NB4 (cell line): Measurements from ENCODE around the gene RPUSD3.

Experiments
- DNase-seq: peaks from one replicate; pipeline ENCODE4 v3.0.0; 2010; ENCODE audit warnings: low read depth
- H3K4me3 ChIP-seq: one replicate; pipeline ENCODE4 v1.5.1; 2011; ENCODE audit warnings: mild to moderate bottlenecking, low read depth, low read length, moderate library complexity
- MYC ChIP-seq: IDR thresholded peaks from 2 replicates; pipeline ENCODE4 v1.6.1; 2011; ENCODE audit warnings: low read depth, low read length
- POLR2A ChIP-seq: IDR thresholded peaks from 2 replicates; pipeline ENCODE4 v1.6.1; 2011; ENCODE audit warnings: mild to moderate bottlenecking; ENCODE audit not compliant: insufficient read length; ENCODE audit errors: extremely low read depth
- TF ChIP-seq, protein P1 (sequence below): IDR thresholded peaks from one replicate; pipeline ENCODE4 v1.5.1; 2012; ENCODE audit warnings: low read depth, low read length
- TF ChIP-seq, protein P2 (sequence below): IDR thresholded peaks from 2 replicates; pipeline ENCODE4 v1.6.1; 2011; ENCODE audit warnings: low read depth, low read length

The RPUSD3 gene

DNA sequence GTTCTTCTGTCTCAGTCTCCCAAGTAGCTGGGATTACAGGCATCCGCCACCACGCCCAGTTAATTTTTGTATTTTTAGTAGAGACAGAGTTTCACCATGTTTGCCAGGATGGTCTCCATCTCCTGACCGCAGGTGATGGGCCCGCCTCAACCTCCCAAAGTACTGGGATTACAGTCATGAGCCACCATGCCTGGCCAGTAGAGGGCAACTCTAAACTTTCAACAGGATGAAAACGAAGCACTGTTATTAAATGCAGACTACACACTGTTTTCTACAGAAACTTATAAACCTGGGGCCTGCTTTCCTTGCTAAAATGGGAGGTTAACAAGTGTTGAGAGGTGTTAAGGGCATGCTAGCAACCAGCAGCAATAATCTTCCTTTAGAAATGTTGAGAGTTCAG is 43.3 kb downstream of the RPUSD3 start:
- no peak overlapping the region for H3K4me3 ChIP-seq
- DNase-seq, result no peak
- TF ChIP-seq POLR2A, result no peak
- TF ChIP-seq, protein P1, sequence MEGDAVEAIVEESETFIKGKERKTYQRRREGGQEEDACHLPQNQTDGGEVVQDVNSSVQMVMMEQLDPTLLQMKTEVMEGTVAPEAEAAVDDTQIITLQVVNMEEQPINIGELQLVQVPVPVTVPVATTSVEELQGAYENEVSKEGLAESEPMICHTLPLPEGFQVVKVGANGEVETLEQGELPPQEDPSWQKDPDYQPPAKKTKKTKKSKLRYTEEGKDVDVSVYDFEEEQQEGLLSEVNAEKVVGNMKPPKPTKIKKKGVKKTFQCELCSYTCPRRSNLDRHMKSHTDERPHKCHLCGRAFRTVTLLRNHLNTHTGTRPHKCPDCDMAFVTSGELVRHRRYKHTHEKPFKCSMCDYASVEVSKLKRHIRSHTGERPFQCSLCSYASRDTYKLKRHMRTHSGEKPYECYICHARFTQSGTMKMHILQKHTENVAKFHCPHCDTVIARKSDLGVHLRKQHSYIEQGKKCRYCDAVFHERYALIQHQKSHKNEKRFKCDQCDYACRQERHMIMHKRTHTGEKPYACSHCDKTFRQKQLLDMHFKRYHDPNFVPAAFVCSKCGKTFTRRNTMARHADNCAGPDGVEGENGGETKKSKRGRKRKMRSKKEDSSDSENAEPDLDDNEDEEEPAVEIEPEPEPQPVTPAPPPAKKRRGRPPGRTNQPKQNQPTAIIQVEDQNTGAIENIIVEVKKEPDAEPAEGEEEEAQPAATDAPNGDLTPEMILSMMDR, result peak; percentile 16

DNA sequence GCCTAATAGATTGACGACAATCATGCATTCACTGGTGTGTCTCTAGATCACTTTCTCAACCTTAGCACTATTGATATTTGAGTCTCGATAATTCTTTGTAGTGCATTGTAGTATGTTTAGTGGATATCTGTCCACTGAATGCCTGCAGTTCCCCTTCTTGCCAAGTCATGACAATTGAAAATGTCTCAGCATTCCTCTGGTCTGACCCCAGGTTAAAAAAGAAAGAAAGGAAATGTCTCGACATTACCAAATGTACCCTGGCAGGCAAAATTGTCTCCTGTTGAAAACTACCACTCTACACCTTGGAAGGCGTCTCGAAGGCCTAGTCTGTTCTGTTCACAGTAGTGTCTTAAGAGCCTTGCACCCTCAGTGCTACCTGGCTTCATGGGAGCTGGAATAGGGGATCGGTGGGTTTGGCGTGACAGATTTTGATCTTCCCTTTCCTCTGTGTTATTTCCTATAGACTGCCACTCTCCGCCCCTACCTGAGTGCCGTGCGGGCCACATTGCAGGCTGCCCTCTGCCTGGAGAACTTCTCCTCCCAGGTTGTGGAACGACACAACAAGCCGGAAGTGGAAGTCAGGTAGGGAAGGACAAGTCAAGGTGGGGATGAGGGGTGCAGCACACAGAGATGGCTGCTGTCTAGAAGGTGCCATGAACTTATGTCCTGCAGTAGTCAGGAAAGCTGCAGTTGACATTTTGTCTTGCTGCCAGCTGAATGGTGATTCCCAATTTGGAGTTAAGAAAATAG is 46.4 kb downstream of the RPUSD3 start:
- no peak overlapping the region for H3K4me3 ChIP-seq
- TF ChIP-seq, protein P2, sequence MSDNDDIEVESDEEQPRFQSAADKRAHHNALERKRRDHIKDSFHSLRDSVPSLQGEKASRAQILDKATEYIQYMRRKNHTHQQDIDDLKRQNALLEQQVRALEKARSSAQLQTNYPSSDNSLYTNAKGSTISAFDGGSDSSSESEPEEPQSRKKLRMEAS, result no peak
- TF ChIP-seq, protein P1, result no peak
- no peak for TF ChIP-seq POLR2A
- TF ChIP-seq MYC, result no peak
- DNase-seq, result no peak

DNA sequence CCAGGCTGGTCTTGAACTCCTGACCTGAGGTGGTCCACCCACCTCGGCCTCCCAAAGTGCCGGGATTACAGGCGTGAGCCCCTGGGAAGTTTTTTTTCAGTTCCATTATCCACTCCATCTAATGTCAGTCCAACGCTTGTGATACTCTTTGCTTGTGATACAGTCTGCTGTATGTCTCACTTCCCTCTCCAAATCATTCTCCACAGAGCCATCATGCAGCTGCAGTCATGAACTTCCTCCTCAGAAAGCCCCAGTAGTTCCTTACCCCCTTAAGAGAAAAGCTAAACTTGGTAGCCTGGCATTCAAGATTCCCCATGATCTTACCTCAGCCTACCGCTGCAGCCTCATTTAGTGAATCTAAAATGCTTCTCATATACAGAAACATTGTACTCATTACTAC is 48.6 kb downstream of the RPUSD3 start:
- TF ChIP-seq MYC, result no peak
- TF ChIP-seq, protein P1, result no peak
- TF ChIP-seq POLR2A, result no peak
- TF ChIP-seq, protein P2, result no peak
- DNase-seq, result peak; percentile 38
- H3K4me3 ChIP-seq, result no peak overlapping the region

DNA sequence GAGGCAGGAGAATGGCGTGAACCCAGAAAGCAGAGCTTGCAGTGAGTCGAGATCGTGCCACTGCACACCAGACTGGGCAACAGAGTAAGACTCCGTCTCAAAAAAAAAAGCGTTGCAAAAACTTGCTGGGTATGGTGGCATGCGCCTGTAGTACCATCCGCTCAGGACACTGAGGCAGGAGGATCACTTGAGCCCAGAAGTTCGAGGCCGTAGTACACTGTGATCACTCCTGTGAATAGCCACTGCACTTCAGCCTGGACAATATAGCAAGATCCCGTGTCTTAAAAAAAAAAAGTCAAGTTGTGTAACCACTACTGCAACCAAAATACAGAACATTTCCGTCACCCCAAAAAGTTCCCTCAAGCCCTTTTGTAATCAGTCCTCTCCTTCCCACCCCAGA is 49.4 kb downstream of the RPUSD3 start:
- no peak overlapping the region for H3K4me3 ChIP-seq
- no peak for TF ChIP-seq POLR2A
- DNase-seq, result no peak

DNA sequence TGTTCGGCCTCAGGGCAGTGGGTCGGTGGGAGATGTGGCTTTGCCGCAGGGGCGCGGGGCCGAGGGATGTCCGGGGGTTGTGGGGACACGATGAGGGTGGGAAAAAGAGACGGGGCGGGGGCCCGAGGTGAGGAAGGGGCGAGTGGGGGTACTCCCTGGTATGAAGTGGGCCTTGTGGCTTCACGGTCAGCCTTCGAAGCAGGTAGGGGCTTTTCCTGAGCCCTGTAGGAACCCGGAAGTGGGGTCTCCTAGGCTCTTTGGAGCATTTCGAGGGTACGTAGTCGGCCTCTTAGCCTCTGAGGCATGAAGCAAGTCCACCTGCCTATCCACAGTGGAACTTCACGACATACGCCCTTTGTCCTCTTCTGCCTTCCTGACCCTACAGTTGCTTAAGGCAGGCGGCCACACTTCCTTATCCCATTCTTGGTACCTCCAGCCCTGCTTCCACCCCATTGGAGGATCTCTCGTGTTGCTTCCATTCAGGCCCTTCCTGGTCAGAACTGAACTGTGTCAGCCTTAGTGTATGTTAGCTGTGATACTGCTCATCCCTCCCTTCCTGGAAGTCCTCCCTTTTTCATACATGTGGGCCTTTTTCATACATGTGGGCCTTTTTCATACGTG is 50.5 kb downstream of the RPUSD3 start:
- DNase-seq, result peak; percentile 61
- H3K4me3 ChIP-seq, result peak overlapping the region; percentile 92
- TF ChIP-seq MYC (no peak), POLR2A (no peak)
- TF ChIP-seq, protein P1, result no peak
- TF ChIP-seq, protein P2, result no peak

DNA sequence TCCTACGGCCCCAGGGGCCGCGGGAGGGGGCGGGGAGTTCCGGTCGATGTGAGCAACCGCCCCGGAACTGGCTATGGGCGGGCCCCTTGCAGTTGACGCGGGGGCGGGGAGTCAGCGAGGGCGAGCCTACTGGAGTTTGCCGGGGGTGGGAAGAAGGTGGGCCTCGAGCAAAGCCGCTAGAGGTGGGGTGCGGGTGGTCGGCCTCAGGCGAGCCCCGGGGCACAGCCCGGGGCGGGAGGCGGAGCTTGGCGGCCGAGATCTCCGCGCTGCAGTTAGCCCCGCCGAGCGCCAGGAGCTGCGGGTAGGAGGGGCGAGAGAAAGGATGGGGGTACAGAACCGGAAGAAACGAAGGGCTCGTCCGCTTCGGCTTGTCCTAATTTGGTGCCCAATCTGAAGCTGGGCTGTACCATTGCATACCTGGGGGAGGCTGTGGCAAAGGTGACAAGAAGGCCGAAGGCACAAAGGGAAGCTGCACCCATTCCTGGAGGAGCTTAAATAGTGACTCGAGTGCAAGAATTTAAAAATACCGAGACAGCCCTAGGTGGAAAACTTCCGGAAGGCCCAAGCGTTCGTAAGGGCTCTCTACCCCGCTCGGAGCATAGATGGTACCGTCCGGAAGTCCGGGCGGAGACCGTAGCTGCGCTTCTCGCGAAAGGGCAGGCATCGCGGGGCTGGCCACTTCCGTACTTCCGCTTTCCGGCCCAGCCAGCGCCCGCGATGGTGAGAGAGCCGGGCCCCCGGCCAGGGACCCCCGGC is 51.2 kb downstream of the RPUSD3 start, which contains the start of the genes ARPC4 and TADA3:
Gene ARPC4, plus strand, starts transcription at position 678 of the 756 bp plus-strand sequence. Its CDS starts 40 bp downstream, at position 718.
Gene TADA3, minus strand, starts transcription at position 69 of the 756 bp plus-strand sequence. CDS start 1,007 bp downstream, outside the sequence.
- H3K4me3 ChIP-seq, result peak within 1 kb of the TSS; percentile 92
- DNase-seq, result peak; percentile 95
- TF ChIP-seq MYC (peak; percentile 27), POLR2A (peak; percentile 62)
- TF ChIP-seq, protein P2, result 0 out of 2 replicates have a peak, but pooled peaks have one; percentile 42
- TF ChIP-seq, protein P1, result no peak
